Measurements from ENCODE around the gene EPS8L3. TPM values are rescaled to one million over a fixed set of nuclear protein-coding genes. Genes with fewer than 3 reads are reported as not detected.

EPS8L3 gene
- total RNA-seq, 2 experiments from 2014 or later = not detected

Other genes starting within 250 kb of the EPS8L3 start
- not detected for gene GPR61, start 224.1 kb downstream of the EPS8L3 start, total RNA-seq
- gene GNAI3, start 215.3 kb downstream of the EPS8L3 start, total RNA-seq = 1 to 10 TPM; 9.2 to 9.3 TPM
- 1 to 10 TPM; 1.3 to 1.4 TPM for gene GNAT2, start 144.3 kb downstream of the EPS8L3 start, total RNA-seq
- gene AMPD2, start 144.1 kb downstream of the EPS8L3 start, total RNA-seq = 100 to 1,000 TPM in 1 of 2 experiments, 10 to 100 TPM in 1; 82.3 to 101 TPM
- gene GSTM4, start 107.8 kb downstream of the EPS8L3 start, total RNA-seq = 1 to 10 TPM; 1.4 to 1.8 TPM
- gene GSTM2, start 95.9 kb downstream of the EPS8L3 start, total RNA-seq = 1 to 10 TPM; 3.1 to 4.1 TPM
- gene GSTM1, start 76.1 kb downstream of the EPS8L3 start, total RNA-seq = not detected
- not detected for gene GSTM5, start 51.7 kb downstream of the EPS8L3 start, total RNA-seq
- 10 to 100 TPM in 1 of 2 experiments, 1 to 10 TPM in 1; 8.6 to 11.8 TPM for gene GSTM3, start 22.9 kb downstream of the EPS8L3 start, total RNA-seq
- 10 to 100 TPM; 44.8 to 46.6 TPM for gene CSF1, start 146.9 kb upstream of the EPS8L3 start, total RNA-seq
- 10 to 100 TPM; 63.0 to 67.1 TPM for gene AHCYL1, start 220.8 kb upstream of the EPS8L3 start, total RNA-seq